ENCODE results near the gene ZDHHC4.

Gene ZDHHC4

DNA sequence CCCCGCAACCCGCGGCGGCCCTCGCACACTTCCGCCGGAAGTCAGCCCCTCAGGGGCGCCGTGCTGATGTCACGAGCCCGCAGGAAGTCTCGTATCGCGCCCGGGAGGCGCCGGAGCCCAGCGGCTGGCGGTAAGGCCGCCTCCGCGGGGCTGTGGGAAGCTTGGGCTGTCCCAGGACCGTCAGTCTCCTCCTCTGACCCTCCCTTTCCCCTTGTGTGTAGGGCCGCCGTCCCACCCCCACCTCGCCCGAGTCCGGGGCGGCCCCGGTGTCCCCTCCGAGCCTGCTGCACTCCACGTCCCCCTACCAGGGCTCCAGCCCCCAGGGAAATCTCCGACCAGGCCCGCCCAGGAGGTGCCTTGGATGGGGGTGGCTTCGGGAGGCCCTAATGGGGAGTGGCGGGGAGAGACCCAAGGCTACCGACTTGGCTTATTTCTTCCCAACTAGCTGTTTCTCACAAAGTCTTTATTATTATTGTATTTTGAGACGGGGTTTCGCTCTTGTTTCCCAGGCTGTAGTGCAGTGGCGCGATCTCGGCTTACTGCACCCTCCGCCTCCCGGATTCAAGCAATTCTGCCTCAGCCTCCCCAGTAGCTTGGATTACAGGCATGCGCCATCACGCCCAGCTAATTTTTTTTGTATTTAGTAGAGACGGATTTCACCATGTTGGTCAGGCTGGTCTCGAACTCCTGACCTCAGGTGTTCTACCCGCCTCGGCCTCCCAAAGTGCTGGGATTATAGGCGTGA is at the start of gene ZDHHC4:
Gene ZDHHC4 (plus strand): TSS at position 86 of the 745 bp plus-strand sequence. CDS start 3,108 bp downstream, outside the sequence.
- DNase-seq (peak; percentile 94), ATAC-seq (peak; percentile 99)

DNA sequence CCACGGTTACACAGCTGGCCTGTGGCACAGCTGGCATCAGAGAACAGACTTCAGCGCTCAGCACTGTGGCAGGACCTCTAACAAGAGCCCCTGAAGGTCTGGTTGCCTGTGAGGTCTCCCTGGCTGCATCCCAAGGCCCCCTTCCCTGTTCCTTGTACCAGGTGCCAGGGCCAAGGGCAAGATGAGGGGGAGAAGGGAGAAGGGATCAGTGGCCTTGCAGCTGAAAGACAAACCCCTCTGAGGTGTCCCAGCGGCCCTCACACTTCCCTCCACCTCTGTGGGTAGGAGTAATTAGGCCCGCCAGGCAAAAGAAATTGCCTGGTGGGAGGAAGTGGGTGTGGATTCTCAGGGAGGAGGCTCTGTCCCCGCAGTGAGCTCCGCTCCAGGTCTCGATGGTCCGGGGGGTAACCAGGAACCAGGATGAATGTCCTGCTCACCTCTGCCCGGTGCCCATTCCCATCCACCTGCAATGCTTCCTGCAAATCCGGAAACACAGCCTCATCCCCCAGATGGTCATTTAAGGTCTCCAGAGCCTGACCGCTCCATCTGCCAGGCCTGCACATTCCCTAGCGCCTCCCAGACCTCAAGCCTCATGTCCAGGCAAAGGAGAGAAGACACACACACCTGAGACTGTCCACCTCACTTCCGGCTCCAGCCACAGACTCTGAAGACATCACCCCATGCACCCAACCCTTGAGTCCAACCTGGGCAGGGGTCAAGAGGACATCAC is 48.7 kb upstream of the ZDHHC4 start:
- no peak for ATAC-seq
- DNase-seq: no peak

DNA sequence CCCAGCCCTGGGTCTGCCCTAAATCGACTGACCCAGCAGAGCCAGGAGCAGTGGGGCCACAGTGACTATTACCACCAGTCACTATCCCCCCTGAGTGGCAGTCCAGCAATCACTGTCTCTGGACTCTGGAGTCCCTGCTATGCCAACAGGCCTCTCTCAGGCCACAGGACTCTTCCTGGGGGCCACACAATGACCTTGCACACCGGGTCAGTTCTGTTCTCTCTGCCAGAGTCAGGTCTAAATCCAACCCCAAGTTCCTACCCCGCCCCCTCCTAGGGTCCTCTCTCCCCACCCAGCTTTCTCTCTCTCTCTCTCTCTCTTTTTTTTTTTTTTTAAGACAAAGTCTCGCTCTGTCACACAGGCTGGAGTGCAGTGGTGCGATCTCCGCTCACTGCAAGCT is 47.6 kb upstream of the ZDHHC4 start:
- DNase-seq (no peak), ATAC-seq (no peak)

DNA sequence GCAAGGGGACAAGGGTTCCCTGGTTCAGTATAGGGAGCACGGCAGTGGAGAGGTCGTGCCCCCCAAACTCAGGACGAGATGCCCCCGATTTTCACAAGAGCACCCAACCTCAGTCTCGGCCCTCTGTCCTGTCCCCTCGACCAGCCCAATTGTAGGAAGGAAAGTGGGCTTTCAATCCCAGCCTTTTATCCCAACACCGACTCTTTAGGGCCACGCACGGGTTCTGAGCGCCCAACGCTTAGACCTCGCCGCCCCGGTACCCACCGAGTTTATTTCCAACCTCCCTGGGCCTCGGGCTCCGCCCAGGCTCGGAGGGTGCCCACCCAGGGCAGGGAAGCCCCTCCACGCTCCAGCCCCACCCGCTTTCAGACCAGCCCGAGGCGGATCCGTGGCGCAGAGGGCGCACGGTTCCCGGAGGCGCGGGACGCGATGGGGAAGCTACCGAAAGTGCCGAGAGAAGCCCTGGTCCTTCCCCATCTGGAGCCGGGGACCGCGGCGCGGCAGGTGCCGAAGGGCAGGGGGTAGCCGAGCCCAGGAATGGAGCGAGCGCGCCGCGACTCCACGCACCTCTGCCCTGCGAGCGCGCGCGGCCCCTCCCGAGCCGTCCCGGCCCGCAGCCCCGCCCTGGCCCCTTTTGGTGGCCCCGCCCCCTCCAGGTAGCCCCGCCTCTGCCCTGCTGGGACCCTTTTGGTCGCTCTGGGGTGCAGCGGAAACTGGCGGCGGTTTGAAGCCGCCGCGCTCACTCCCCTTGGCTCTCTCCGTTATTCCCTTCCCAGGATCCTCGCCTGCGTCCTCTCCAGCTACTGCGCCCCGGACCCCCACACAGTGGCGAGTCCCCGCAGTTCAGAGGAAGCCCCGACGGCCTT is 46.4 kb upstream of the ZDHHC4 start:
- peak; percentile 65 for ATAC-seq
- DNase-seq: peak; percentile 77

DNA sequence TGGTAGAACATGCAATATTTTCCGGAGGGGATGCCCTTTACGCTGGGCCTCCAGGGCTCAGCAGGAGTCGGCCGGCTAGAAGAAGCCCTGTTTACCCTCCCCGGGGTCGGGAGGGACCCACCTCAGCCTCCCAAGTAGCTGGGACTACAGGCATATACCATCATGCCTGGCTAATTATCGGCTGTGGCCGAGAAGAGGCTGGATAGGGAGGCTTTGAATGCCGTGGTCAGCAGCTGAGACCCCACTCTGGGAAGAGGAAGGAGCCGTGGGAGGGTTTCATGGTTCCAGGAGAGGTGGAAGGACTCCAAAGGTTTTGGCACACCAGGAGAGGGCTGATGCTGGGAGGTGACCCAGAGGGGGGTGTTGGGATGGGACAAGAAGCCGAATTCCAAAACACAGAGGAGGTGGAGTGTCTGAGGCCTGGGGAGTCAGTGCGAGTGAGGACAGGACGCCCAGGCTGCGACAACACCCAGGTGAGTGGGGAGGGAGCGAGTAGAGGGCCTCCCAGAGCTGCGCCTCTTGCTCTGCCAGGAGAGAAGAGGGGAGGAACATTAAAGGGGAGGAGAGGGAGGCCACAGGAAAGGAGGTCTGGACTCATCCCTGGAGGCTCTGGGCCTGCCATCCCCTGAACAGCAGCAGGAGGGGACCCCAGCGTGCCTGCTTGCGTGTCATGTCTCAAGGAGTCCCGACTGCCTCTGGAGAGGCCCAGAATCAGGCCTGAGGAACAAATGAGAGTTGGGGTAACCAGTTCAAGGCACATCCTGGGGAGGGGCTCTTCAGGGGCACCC is 45.6 kb upstream of the ZDHHC4 start:
- no peak for DNase-seq
- no peak for ATAC-seq

DNA sequence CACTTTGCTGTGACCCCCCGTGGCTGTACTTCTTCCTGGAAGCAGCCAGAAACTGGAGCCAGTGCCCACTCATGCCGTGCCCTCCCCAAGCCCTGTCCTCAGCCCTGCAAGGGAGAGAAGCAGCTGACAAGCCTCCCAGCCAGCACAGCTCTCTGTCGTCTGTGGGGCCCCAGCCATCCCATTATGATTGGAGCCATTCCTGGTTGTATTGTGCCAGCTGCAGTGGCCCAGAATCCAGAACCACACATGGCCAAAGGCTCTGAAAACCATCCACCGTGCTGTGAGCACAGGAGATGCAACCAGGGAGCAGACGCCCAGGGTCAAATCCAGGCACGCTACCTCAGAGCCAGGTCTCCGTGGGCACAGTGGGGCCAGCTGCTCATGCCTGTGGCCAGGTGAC is 44.7 kb upstream of the ZDHHC4 start:
- ATAC-seq (no peak), DNase-seq (no peak)

DNA sequence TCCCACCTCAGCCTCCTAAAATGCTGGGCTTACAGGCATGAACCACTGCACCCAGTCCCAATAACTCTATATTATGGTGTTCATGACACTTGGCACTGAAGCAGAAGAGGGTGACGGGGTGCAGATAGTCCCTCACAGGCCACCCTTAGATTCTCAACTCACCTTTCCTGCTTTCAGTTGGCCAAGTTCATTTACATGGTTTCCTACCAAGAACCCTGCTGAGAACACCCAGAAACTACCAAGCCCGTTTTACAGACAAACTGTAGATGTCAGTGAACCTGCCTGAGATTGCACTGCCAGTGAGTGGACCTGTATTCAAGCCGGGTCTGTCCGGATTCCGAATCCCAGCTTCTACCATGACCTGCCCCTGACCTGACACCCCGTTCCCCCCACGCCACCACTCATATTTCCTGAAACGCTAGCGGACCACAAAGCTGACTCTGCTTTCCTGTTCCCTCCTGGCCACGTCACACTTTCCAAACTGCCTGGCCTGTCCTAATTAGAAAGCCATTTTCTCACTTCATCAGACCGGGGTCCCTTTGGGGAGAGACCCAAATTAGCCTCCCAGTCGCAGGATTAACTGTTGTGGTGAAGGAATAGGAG is 43.3 kb upstream of the ZDHHC4 start:
- DNase-seq (peak; percentile 75), ATAC-seq (peak; percentile 35)

DNA sequence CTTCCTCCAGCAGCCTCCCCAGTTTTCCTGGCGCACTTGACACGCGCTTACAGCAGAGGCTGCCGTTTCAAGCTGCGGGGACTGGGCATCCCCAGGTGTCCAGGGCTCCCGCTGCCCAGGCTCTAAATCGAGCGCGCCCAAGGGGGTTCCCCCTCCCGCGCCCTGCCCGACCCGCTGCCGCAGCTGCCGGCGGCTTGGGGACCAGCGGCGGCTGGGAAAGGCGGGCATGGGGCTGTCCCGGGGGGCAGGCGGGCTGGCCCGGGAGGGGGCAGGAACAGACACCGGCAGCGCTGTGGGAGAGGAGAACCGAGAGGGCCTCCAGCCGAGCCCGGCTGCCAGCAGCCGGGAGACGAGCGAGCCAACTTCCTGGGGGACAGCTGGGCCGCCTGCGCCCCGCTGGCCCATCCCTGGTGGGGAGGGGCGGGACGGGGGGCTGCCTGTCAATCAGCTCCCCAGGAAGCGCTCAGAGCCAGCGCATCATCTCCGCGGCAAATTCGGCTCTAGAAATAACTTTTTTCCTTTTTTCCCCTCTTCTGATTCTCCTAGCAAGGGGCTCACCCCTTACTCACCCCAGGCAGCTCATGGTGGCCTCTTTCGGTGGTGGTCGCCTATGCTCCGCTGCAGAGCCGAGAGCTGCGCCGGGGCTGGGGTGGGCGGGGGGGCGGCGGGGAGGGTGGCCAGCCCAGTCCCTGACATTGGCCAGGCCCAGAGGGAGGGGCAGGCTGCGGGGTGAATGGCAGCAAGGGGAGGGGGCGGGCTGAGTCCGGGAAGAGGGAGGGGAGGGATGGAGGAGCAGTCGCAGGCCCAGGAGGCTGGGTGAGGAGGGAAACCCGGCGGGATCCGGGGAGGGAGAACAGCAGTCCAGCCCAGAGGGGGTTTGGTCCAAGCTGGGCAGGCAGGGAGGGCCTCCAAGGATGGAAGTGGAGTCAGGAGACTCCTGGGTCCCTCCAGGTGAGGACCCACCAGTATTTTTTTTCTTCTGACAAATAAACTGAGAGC is 40.7 kb upstream of the ZDHHC4 start:
- peak; percentile 49 for DNase-seq
- ATAC-seq: peak; percentile 30

DNA sequence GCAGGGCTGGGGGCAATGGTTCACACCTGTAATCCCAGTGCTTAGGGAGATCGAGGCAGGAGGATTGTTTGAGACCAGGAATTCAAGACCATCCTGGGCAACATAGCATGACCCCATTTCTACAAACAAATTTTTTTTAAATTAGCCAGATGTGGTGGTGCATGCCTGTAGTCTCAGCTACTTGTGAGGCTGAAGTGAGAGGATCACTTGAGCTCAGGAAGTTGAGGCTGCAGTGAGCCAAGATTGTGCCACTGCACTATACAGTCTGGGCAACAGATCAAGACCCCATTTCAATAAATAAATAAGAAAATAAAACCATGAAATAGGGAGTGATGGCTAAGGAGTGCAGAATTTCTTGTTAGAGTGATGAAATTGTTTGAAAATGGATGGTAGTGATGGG is 34.9 kb upstream of the ZDHHC4 start:
- DNase-seq (no peak), ATAC-seq (no peak)

DNA sequence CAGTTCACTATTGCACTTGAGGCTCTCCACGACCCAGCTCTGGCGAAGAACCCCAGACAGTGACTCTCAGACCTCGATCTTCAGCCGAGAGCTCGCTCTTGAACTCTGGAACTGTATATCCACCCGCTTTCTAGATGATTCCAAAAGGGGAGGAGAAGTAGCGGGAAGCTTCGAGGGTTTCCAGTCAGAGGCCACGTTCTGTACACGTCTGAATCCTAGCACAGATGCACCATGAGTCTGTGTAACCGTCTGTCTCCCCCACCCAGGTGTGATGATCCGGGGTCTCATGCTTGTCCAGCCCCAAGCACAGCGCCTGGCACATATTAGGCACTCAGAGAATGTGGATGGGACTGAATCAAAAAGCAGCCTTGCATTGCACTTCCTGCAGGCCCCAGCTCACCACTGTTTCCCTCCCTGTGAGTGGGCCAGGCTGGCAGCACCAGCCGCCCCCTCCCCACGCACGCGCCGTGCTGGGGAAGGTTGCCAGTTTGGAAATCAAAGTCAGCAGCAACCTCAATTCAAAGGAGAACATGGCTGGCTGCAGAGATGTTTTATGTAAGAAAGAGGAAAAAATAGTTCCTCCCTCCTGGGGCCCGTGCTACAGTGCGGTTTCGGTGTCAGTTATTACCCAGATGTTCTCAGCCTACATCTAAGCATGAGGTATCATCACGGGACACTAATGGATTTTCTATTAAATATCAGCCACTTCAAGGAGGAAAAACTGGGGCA is 31.7 kb upstream of the ZDHHC4 start:
- DNase-seq (no peak), ATAC-seq (no peak)

DNA sequence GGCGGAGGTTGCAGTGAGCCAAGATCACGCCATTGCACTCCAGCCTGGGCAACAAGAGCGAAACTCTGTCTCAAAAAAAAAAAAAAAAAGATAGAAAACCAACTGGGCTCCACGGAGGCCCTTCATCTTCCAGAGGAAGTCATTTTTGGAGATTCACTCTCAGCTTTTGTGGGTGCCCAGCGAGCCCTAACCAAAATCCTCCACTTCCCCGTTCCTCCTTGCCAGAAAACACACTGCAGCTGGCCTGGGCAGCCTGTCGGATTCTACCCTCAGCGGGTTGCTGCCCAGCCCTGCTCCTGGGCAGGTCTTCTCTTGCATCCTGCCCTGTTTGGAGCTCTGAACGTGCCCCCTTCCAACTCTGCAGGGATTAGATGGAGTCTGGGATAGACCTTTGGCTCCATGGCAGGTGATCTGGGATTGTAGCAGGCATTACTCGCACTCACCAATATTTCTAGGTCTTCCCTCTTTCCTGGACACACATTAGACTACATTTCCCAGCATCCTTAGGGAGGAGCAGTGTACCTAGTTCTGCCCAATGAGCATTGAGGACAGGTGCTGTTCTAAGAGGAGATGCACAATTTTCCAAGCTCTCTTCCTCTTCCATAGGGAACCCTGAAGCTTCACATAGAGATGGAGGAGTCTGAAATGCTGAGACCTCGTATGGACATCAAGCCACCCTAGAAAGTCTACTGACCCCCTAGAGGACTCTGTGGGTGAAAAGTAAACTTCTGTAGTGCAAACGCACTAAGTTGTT is 30.6 kb upstream of the ZDHHC4 start:
- ATAC-seq: no peak
- DNase-seq: no peak

DNA sequence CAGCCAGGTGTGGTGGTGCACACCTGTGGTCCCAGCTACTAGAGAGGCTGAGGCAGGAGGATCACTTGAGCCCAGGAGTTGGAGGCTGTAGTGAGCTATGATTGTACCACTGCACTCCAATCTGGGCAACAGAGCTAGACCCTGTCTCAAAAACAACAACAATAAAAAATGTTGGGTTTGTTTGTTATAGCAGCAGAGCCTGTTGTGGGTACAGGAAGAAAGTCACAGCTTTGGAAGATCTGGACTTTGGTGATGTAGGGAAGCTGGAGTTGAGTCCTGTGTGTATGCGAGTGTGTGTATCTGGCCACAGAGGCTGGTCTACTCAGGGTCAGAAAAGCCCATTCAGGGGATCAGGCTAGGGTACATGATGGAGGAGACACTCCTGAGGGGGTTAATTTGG is 29.9 kb upstream of the ZDHHC4 start:
- no peak for ATAC-seq
- DNase-seq: no peak

DNA sequence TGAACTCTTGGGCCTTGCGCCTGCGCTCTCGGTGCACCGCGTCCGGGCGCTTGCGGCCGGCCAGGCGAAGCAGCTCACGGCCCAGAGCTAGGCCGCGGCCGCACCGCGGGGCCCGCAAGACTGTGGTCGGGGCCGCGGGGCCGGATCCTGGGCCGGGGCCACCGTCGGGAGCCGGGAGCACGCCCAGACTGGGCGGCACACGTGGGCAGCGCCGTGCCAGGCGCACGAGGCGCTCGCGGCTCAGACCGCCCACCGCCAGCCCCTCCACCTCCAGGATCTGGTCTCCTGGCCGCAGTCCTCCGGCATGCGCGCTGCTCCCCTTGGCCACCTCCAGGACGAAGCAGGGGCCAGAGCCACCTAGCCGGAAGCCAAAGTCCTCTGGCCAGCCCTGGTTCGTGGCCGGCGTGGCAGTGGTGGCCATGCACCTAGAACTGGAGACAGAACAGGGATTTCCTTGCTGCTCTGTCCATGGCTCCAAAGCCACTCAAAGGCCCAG is 26.2 kb upstream of the ZDHHC4 start, which contains the start of gene GRID2IP:
Gene GRID2IP (minus strand): TSS at position 446 of the 496 bp plus-strand sequence. CDS start 25 bp downstream, at position 421.
- ATAC-seq (no peak), DNase-seq (no peak)

DNA sequence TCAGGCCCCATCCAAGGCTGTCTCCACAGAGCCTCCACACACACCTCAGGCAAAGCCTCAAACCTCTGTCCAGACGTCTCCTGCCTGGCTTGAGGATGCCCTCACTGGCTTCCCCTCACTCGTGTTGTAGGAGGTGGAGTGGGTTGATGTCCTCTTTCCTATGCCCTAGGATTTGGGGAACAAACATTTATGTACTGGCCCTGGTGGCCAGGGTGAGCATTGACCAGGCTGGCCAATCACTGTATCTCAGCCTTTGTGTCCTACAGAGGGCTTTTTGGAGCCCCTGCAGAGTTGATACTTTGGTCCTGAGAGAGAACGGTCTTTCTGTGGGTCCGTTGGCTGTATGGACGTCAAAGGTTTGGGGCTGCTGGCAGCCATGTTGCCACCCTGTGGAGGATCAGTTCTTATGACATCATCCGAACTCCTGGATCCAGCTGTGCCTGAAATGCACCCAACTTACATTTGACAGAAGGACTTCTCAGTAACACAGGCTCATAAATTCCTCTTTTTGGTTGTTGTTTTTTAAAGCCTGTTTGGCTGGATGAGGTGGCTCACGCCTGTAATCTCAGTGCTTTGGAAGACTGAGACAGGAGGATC is 23.7 kb upstream of the ZDHHC4 start:
- ATAC-seq: no peak
- DNase-seq: no peak

DNA sequence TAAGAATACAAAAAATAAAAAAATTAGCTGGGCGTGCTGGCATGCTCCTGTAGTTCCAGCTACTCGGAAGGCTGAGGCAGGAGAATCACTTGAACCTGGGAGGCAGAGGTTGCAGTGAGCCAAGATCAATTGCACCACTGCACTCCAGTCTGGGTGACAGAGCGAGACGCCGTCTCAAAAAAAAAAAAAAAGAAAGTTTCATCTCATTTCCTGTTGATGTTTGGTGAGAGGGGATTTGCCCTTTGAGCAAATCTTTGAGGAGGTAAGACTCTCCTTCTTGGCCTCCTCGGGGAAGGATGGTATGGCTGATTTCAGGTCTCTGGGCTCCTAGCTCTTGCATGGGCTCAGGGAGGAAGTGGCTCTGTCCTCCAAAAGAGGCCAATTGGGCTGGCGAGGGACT is 22.4 kb upstream of the ZDHHC4 start:
- no peak for ATAC-seq
- no peak for DNase-seq

DNA sequence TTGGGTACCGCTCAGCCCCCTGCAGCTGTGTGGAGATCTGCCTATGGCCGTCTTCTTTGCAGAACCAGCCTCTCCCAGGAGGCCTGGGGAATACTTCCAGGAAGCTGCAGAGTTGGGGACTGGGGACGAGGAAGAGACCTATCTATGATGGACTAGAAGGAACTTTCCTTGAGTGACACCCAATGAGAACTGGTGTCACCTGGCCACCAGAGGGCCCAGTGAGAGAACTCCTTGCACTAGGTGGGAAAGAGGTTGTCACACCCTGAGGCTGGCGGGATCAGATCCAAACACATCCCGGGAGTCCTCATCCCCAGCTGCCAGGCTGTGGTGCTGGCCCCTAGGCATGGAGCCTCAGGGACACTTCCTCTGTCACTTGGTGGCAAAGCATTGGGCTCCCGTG is 21.1 kb upstream of the ZDHHC4 start:
- no peak for DNase-seq

DNA sequence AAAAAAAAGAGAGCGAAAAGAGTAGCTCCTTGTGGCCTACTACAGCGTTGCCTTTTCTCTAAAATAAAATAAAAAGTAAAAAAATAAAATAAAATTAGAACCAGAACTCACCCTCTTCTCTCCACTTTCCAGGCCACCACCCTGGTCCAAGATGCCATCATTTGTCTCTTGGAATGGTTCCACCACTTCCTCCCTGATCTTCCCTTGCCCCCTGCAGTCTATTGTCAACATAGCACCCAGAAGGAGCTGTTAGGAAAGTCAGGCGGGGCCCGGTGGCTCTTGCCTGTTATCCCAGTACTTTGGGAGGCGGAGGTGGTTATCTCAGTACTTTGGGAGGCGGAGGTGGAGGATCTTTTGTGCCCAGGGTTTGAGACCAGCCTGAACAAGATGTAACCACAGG is 18.4 kb upstream of the ZDHHC4 start:
- DNase-seq: peak; percentile 48

More for the DNA sequence above, 21.1 kb upstream of the ZDHHC4 start:
- no peak for ATAC-seq

DNA sequence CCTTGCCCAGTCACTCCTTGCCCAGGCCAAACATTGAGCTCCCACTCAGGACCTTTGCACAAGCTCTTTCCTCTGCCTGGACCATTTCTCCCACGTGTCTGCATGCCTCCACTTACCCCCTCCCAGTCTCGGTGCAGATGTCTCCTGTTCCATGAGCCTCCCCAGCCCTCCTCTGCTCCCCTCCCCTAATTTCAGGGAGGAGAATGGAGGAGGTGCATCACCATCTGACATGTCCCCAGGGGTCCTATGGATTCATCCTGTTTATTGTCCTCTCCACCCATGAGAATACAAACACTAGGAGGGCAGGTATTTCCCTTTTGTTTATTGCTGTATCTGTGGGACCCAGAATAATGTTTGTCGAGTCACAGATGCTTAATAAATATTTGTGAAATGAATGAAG is 17.4 kb upstream of the ZDHHC4 start:
- no peak for DNase-seq
- ATAC-seq: no peak

More for the DNA sequence above, 18.4 kb upstream of the ZDHHC4 start:
- ATAC-seq: no peak

Data from stimulated activated naive CD8-positive, alpha-beta T cell treated with anti-CD3 and anti-CD28 coated beads, Interleukin-15, Interleukin-2, amounts not matched to agents 100 U/mL and 50 U/mL, for 24 hours (primary cell).